HFFc6 (cell line): ENCODE data around the gene SYNPO2. TPM values are rescaled to one million over a fixed set of nuclear protein-coding genes. Genes with fewer than 3 reads are reported as not detected.

Experiments used
- DNase-seq: peaks from one replicate; pipeline ENCODE4 v3.0.0-alpha.2; 2018
- H3K27ac Mint-ChIP-seq: 2 replicates; pipeline ENCODE4 v1.8.0; 2020; ENCODE audit warnings: mild to moderate bottlenecking, mixed read lengths
- H3K27me3 Mint-ChIP-seq: 2 replicates; pipeline ENCODE4 v1.8.0; 2021; ENCODE audit warnings: mild to moderate bottlenecking, moderate library complexity, mixed read lengths; ENCODE audit not compliant: insufficient read depth
- H3K36me3 Mint-ChIP-seq: 2 replicates; pipeline ENCODE4 v1.8.0; 2021; ENCODE audit warnings: low read depth, mixed read lengths
- H3K4me1 Mint-ChIP-seq: 2 replicates; pipeline ENCODE4 v1.8.0; 2020; ENCODE audit warnings: low read depth, mixed read lengths
- H3K4me3 Mint-ChIP-seq: 2 replicates; pipeline ENCODE4 v1.8.0; 2020; ENCODE audit warnings: mild to moderate bottlenecking, moderate library complexity, mixed read lengths
- H3K9me3 Mint-ChIP-seq: 2 replicates; pipeline ENCODE4 v1.8.0; 2020; ENCODE audit warnings: mild to moderate bottlenecking, mixed read lengths
- total RNA-seq, 6 experiments: library from RNA; stranded (reverse); fragmentation: NEBNext Ultra II Directional; extraction: Animal tissue kit (Norgen Biotek cat#: 25700); gene quantifications; 2 replicates in 1 of 6; 3 replicates in 5 of 6; pipeline ENCODE4 v1.2.3, GENCODE V29; 2021
- TF ChIP-seq, protein P1 (sequence below): fragments of 200-600 bp; sonication (generic); IDR thresholded peaks from 2 replicates; pipeline ENCODE4 v1.5.0; 2021; ENCODE audit warnings: antibody characterized with exemption, mild to moderate bottlenecking

SYNPO2 gene
- total RNA-seq, 6 experiments from 2014 or later = 11.6 to 36.7 (median 12.0) TPM

DNA sequence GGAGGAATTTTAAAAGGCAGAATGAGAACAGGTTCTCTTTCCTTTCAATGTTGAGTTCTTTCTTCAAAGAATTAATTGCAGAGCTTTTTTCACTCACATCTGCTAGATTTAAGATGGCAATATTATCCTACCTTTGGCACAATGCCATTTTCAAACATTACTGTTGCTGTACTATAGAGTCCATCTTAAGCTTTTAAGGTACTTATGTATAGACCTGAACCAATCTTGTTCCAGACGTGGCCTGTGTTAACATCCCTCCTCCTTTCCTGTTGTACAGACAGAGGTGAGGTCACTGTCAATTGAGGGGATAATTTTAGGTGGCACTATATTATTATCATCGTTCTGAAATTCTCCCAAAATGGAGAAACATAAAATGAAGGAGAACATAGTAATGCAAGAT is 194.0 kb downstream of the SYNPO2 start:
- TF ChIP-seq, protein P1, sequence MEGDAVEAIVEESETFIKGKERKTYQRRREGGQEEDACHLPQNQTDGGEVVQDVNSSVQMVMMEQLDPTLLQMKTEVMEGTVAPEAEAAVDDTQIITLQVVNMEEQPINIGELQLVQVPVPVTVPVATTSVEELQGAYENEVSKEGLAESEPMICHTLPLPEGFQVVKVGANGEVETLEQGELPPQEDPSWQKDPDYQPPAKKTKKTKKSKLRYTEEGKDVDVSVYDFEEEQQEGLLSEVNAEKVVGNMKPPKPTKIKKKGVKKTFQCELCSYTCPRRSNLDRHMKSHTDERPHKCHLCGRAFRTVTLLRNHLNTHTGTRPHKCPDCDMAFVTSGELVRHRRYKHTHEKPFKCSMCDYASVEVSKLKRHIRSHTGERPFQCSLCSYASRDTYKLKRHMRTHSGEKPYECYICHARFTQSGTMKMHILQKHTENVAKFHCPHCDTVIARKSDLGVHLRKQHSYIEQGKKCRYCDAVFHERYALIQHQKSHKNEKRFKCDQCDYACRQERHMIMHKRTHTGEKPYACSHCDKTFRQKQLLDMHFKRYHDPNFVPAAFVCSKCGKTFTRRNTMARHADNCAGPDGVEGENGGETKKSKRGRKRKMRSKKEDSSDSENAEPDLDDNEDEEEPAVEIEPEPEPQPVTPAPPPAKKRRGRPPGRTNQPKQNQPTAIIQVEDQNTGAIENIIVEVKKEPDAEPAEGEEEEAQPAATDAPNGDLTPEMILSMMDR = no peak
- no peak overlapping the region for H3K27ac Mint-ChIP-seq
- H3K4me3 Mint-ChIP-seq = no peak overlapping the region
- H3K36me3 Mint-ChIP-seq = no peaks in the 10 kb centered on the region; the same call in 1 of the 2 replicates
- no peaks in the 10 kb centered on the region for H3K9me3 Mint-ChIP-seq
- H3K27me3 Mint-ChIP-seq = no peaks in the 10 kb centered on the region
- H3K4me1 Mint-ChIP-seq = peaks cover 39% of the 10 kb centered on the region
- DNase-seq = no peak

DNA sequence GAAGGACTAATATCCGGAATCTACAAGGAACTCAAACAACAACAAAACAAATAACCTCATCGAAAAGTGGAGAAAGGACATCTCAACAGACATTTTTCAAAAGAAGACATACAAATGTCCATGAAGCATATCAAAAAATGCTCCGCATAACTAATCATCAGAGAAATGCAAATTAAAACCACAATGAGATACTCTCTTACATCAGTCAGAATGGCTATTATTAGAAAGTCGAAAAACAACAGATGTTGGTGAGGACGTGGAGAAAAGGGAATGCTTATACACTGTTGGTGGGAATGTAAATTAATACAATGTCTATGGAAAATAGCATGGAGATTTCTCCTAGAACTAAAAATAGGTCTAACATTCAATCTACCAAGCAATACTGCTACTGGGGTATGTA is 195.9 kb downstream of the SYNPO2 start:
- Mint-ChIP-seq H3K27ac (no peak overlapping the region), H3K4me3 (no peak overlapping the region), H3K9me3 (no peaks in the 10 kb centered on the region), H3K4me1 (peaks cover 39% of the 10 kb centered on the region), H3K27me3 (no peaks in the 10 kb centered on the region), H3K36me3 (no peaks in the 10 kb centered on the region; the same call in 1 of the 2 replicates)
- TF ChIP-seq, protein P1 = no peak
- no peak for DNase-seq

DNA sequence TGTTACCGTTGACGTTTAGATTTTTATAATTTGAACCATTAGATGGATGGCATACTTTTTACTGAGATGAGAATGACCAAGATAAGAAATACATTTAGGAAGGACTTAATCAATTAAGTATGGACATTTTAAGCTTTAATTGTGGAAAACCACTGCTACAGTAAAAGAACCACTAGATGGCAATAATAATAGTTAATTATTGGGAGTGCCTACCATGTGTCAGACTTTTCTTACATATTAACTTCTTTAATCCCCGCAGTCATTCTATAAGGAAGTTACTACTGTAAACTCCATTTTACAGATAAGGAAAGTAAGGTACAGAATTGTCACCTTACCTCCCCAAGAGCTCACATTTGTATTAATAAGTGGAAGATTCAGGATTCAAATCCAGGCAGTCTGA is 198.5 kb downstream of the SYNPO2 start:
- H3K27ac Mint-ChIP-seq = no peak overlapping the region
- H3K4me1 Mint-ChIP-seq = peaks cover 16% of the 10 kb centered on the region
- H3K36me3 Mint-ChIP-seq = peaks cover 4% of the 10 kb centered on the region
- TF ChIP-seq, protein P1 = peak; percentile 70
- no peak overlapping the region for H3K4me3 Mint-ChIP-seq
- no peaks in the 10 kb centered on the region for H3K9me3 Mint-ChIP-seq
- no peaks in the 10 kb centered on the region for H3K27me3 Mint-ChIP-seq
- DNase-seq = no peak

DNA sequence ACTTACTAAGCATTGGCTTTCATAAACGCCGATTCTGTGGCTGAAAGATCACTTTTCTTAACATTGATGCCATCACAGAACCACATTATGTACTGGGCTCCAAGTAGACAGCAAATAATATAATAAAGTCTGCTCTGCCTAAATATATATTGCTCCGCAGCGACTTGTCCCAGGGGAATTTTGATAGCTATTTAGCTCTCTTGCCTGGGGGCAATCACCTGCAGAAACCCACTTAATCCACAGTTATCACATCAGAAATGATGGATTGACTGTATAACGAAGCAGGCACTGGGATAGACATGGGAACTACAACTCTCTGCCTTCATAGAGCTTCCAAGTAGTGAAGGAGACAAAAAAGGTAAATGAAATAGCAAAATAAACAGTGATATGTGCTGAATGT is 199.0 kb downstream of the SYNPO2 start:
- H3K27me3 Mint-ChIP-seq = no peaks in the 10 kb centered on the region
- H3K4me1 Mint-ChIP-seq = peaks cover 14% of the 10 kb centered on the region; the same call in 1 of the 2 replicates
- H3K9me3 Mint-ChIP-seq = no peaks in the 10 kb centered on the region
- H3K36me3 Mint-ChIP-seq = peaks cover 4% of the 10 kb centered on the region
- TF ChIP-seq, protein P1 = no peak
- no peak overlapping the region for H3K27ac Mint-ChIP-seq
- no peak for DNase-seq
- no peak overlapping the region for H3K4me3 Mint-ChIP-seq

DNA sequence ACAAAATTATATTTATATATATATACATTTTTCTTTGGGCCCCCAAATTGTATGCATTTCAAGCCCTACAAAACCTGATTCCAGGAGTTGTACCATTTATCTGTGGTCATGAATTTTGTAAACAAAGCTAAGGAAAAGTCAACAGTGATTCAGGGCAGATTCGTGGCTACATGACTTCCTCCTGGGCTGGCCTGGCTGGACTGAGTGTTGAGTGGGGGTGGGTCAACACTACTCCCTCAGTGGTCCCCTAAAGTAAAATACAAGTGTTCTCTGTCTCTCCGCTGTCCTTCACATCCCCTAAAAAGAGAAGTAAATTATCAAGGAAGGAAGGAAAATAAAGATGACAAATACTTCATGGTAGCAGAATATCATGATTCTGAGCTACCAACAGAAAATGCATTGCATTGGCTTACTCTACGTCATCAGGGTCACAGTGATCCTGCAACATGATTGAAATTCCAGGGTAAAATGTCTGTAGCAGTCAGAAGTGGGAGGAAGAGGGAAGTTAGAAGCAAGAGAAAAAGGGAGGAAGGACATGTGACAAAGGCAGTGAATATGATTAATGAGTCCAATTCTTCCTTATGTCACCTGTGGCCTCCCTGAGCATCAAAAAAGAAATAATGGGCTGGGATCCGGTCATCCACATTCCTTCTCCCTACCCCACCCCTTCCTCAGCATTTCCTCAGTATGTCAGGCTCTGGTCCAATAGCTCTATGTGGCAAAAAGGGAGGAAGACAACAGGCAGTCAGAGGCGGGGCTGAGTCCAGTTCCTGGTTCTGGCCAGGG is 204.6 kb downstream of the SYNPO2 start:
- H3K4me3 Mint-ChIP-seq = no peak overlapping the region
- H3K36me3 Mint-ChIP-seq = peaks cover 10% of the 10 kb centered on the region
- H3K9me3 Mint-ChIP-seq = no peaks in the 10 kb centered on the region
- peaks cover 1% of the 10 kb centered on the region; the same call in 1 of the 2 replicates for H3K27me3 Mint-ChIP-seq
- peaks cover 45% of the 10 kb centered on the region for H3K4me1 Mint-ChIP-seq
- no peak for DNase-seq
- H3K27ac Mint-ChIP-seq = peak overlapping the region; percentile 20; the same call in 1 of the 2 replicates
- TF ChIP-seq, protein P1 = no peak
